ENCODE results near the gene NBAS. TPM values are rescaled to one million over a fixed set of nuclear protein-coding genes. Genes with fewer than 3 reads are reported as not detected.

The NBAS gene
- polyA plus RNA-seq, 2 of the 4 experiments (the other 2 are of a cell fraction): 16.7 to 34.9 TPM

DNA sequence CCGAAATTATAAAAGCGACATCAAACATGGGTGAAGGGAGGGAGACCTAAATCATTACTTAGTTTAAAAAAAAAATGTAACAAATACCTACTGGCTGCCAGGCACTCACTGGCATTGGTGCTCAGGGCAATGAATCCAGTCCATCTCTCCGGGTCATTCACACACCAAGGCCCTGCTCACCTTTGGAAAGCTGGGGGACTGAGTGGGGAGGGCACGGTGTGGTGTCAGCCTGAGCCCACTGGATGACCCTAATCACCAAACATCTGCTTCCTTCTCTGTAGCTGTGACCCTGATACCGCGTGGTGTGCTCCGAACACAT lies 30.2 kb upstream of the NBAS start (continued):
- TF ChIP-seq EHF (CRISPR knock-in tag; IDR thresholded peaks at IDR 0.05): no peak
- no peak for TF ChIP-seq SREBF2 (IDR thresholded peaks at IDR 0.05)

DNA sequence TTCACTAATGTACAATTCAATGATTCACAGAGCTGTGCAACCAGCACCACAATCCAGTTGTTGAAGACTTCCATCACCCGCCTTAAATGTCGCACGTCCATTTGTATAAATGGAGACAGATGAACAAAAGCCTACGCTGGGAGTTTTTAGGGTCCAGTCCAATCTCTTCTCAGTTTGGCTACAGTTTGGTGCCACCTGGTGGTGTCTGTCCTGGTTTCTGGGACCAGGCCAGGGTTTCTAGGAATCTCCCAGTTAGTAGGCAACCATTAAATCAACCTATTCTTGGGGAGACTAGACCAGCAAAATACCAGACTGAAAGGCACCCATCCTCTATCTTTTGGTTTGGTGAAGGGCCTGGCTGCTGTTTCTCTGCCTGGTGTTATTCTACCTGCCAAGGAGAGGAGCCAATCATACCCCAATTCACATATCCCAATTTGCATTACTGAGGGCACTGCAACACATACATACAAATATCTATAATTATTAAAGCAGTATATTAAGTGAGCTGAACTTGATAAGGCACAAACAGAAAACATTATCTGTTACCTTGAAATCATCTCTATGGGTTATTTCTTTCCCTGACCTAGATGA lies 27.3 kb upstream of the NBAS start:
- DNase-seq (ENCODE audit: low read depth in 1 of 2, low spot score in 1 of 2): peak; percentile 56 to 71
- H3K4me1 ChIP-seq: peaks cover 10% of the 10 kb centered on the region; the same call in 2 of the 3 replicates
- ChIA-PET CTCF (interaction anchor here (0.6 to 9.2 kb wide), 10 partner anchors 10 to 1060 kb away, joined by 3 to 147 read pairs (median 4); partner anchors contain the start of gene NBAS), POLR2A (no interaction called here)
- no peak overlapping the region for H3K4me3 ChIP-seq
- FAIRE-seq: no peak
- H3K9me3 ChIP-seq: no peaks in the 10 kb centered on the region
- no peak overlapping the region for H3K27ac ChIP-seq
- no peak overlapping the region for H3K4me2 ChIP-seq
- peak; percentile 31 to 32; a peak in 3 of 6 replicates for ATAC-seq
- TF ChIP-seq, protein P1, sequence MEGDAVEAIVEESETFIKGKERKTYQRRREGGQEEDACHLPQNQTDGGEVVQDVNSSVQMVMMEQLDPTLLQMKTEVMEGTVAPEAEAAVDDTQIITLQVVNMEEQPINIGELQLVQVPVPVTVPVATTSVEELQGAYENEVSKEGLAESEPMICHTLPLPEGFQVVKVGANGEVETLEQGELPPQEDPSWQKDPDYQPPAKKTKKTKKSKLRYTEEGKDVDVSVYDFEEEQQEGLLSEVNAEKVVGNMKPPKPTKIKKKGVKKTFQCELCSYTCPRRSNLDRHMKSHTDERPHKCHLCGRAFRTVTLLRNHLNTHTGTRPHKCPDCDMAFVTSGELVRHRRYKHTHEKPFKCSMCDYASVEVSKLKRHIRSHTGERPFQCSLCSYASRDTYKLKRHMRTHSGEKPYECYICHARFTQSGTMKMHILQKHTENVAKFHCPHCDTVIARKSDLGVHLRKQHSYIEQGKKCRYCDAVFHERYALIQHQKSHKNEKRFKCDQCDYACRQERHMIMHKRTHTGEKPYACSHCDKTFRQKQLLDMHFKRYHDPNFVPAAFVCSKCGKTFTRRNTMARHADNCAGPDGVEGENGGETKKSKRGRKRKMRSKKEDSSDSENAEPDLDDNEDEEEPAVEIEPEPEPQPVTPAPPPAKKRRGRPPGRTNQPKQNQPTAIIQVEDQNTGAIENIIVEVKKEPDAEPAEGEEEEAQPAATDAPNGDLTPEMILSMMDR (IDR thresholded peaks at IDR 0.05): peak; percentile 81
- TF ChIP-seq MAZ (IDR thresholded peaks at IDR 0.05; ENCODE audit: borderline replicate concordance, low read depth, low read length): no peak
- TF ChIP-seq NR3C1 (IDR thresholded peaks at IDR 0.05): no peak
- TF ChIP-seq BCL3 (IDR thresholded peaks at IDR 0.05): no peak
- TF ChIP-seq SMC3 (IDR thresholded peaks at IDR 0.05): peak; percentile 79
- TF ChIP-seq RAD21 (conservative IDR thresholded peaks at IDR 0.05 in 1 of 2, IDR thresholded peaks at IDR 0.05 in 1 of 2): peak; percentile 70 to 74
- 52% methylated on average over 4 of the region's 4 CpGs for WGBS (ENCODE audit: missing lambda C conversion rate)

DNA sequence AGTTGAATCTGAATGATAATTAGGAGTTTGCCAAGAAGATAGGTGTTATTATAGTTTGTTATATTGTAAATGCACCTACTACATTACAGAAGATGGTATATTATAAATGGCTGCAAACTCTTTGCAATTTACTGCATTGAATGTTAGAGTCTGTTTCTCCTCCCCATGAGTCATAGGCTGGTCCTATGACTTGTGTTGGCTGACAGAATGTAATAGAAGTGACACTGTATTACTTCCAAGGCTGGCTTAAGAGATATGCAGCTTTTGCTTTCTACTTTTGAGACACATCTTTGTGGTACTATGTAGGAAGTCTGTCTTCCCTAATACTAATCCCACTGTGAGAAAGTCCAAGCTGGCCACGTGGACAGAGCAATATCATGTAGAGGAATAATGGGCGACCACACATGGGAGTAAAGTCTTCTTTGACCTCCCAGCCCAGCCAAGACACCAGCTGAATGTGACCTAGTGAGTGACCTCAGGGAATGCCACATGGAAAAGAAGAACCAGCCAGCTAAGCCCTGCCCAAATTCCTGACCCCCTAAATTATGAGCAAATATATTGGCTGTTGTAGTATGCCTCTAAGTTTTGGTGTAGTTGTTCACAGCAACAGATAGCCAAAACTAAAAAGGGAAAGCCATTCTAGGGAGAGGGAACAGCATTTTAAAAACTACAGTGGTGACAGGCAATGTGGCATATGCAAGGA lies 23.8 kb upstream of the NBAS start:
- POLR2A ChIA-PET: no interaction called here

DNA sequence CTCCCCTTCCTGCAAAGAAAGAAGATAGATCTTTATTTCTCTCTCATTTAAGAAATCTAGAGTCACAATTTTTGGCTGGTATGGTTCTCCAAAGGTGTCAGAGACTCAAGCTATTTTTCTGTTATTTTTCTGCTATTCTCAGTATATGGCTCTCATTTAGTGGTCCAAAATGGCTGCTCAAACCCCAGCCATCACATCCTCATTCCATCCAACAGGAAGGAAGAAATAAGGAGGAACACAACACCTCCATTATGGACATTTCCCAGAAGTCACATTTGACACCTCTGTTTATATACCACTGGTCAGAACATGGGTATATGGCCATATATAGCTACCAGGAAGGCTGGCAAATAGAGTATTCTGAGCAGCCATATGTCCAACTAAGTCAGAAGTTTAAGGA lies 23.2 kb upstream of the NBAS start:
- no peaks in the 10 kb centered on the region for H3K9me3 ChIP-seq
- DNase-seq (ENCODE audit: low read depth in 1 of 2, low spot score in 1 of 2) (no peak), ATAC-seq (no peak), FAIRE-seq (no peak)
- ChIA-PET POLR2A (no interaction called here), CTCF (interaction anchor here (9.2 kb wide), 1 partner anchor 10 kb away, joined by 147 read pairs; no protein-coding TSS in a partner anchor)
- H3K4me2 ChIP-seq: no peak overlapping the region
- TF ChIP-seq GATA3 (IDR thresholded peaks at IDR 0.05; ENCODE audit: borderline replicate concordance) (no peak), ZC3H11A (IDR thresholded peaks at IDR 0.05) (no peak), EHF (CRISPR knock-in tag; IDR thresholded peaks at IDR 0.05) (no peak)
- no peak overlapping the region for H3K27ac ChIP-seq
- no peak overlapping the region for H3K4me3 ChIP-seq
- H3K4me1 ChIP-seq: no peaks in the 10 kb centered on the region

More for the DNA sequence above, 23.8 kb upstream of the NBAS start:
- TF ChIP-seq FOSB (CRISPR knock-in tag; IDR thresholded peaks at IDR 0.05) (no peak), EHMT2 (IDR thresholded peaks at IDR 0.05; ENCODE audit: low read depth) (no peak), SREBF2 (IDR thresholded peaks at IDR 0.05) (no peak), EP300 (IDR thresholded peaks at IDR 0.05) (no peak), CEBPB (IDR thresholded peaks at IDR 0.05) (no peak)
- 42% methylated on average over 2 of the region's 2 CpGs for WGBS (ENCODE audit: missing lambda C conversion rate)
- no peak overlapping the region for H3K27ac ChIP-seq
- CTCF ChIA-PET: interaction anchor here (9.2 kb wide), 1 partner anchor 10 kb away, joined by 147 read pairs; no protein-coding TSS in a partner anchor
- H3K4me2 ChIP-seq: no peak overlapping the region
- no peaks in the 10 kb centered on the region for H3K4me1 ChIP-seq
- no peaks in the 10 kb centered on the region for H3K9me3 ChIP-seq
- DNase-seq (ENCODE audit: low read depth in 1 of 2, low spot score in 1 of 2): no peak
- no peak overlapping the region for H3K4me3 ChIP-seq
- no peak for ATAC-seq
- no peak for FAIRE-seq

- POLR2A ChIA-PET: no interaction called here
- CTCF ChIA-PET: interaction anchor here (1.2 to 9.2 kb wide), 2 partner anchors 9 to 919 kb away, joined by 3 to 147 read pairs; no protein-coding TSS in a partner anchor
- WGBS (ENCODE audit: missing lambda C conversion rate): 21% methylated on average over 1 of the region's 1 CpG
- FAIRE-seq: no peak
- no peaks in the 10 kb centered on the region for H3K4me1 ChIP-seq
- no peak for ATAC-seq
- no peak for DNase-seq (ENCODE audit: low read depth in 1 of 2, low spot score in 1 of 2)
- no peak overlapping the region for H3K4me2 ChIP-seq
- H3K27ac ChIP-seq: no peak overlapping the region
- no peak overlapping the region for H3K4me3 ChIP-seq
- no peaks in the 10 kb centered on the region for H3K9me3 ChIP-seq
- no peak for TF ChIP-seq RAD21 (conservative IDR thresholded peaks at IDR 0.05 in 1 of 2, IDR thresholded peaks at IDR 0.05 in 1 of 2)
- no peak for TF ChIP-seq RARB (CRISPR knock-in tag; IDR thresholded peaks at IDR 0.05)
- TF ChIP-seq ZNF302 (CRISPR knock-in tag; IDR thresholded peaks at IDR 0.05): no peak
- no peak for TF ChIP-seq E2F6 (IDR thresholded peaks at IDR 0.05; ENCODE audit: borderline replicate concordance, low read depth)
- TF ChIP-seq, protein P1 (IDR thresholded peaks at IDR 0.05): no peak
- no peak for TF ChIP-seq POLR2A (IDR thresholded peaks at IDR 0.05; ENCODE audit: low read length)
- no peak for TF ChIP-seq CEBPB (IDR thresholded peaks at IDR 0.05)
- TF ChIP-seq MAZ (IDR thresholded peaks at IDR 0.05; ENCODE audit: borderline replicate concordance, low read depth, low read length): no peak
- TF ChIP-seq FOXS1 (CRISPR knock-in tag; IDR thresholded peaks at IDR 0.05): no peak
Measured at GRCh38 chr2:15583826-15584225, 22.7 kb upstream of the NBAS start.

Data from A549 (cell line).